Keratinocyte (primary cell): Measurements from ENCODE around the gene GRM1. TPM values are rescaled to one million over a fixed set of nuclear protein-coding genes. Genes with fewer than 3 reads are reported as not detected.
A peak's percentile ranks its signal among the peaks of the same experiment; 100 is the strongest.

Source experiments
- DNase-seq: peaks from one replicate; pipeline ENCODE4 v3.0.0-alpha.2; 2011; ENCODE audit warnings: low read depth, missing footprints, low spot score
- FAIRE-seq: peaks from 2 replicates; lab custom pipeline; 2011; peaks lifted over from hg19 to GRCh38; lab: Jason Lieb, UNC
- H2AFZ ChIP-seq: 2 replicates; pipeline ENCODE4 v1.6.0; 2012; ENCODE audit warnings: low read length, control low read depth, inconsistent platforms; ENCODE audit not compliant: control insufficient read depth
- H3K27ac ChIP-seq: 2 replicates; pipeline ENCODE4 v1.5.1; 2011; ENCODE audit warnings: low read length; ENCODE audit not compliant: control insufficient read depth, insufficient read depth
- H3K27me3 ChIP-seq: 3 replicates; pipeline ENCODE4 v1.6.0; 2011; ENCODE audit warnings: low read length; ENCODE audit not compliant: control insufficient read depth, insufficient read depth; ENCODE audit errors: extremely low read depth
- H3K36me3 ChIP-seq, 2 experiments: 2 replicates in 1 of 2; 3 replicates in 1 of 2; pipeline ENCODE4 v1.5.1; 2011; ENCODE audit warnings: low read length in 2 of 2, mild to moderate bottlenecking in 1 of 2; ENCODE audit not compliant: control insufficient read depth in 2 of 2, insufficient read depth in 2 of 2; ENCODE audit errors: extremely low read depth in 1 of 2
- H3K4me1 ChIP-seq: 3 replicates; pipeline ENCODE4 v1.5.1; 2011; ENCODE audit warnings: low read length; ENCODE audit not compliant: control insufficient read depth, insufficient read depth; ENCODE audit errors: extremely low read depth
- H3K4me2 ChIP-seq: 3 replicates; pipeline ENCODE4 v1.6.0; 2011; ENCODE audit warnings: low read depth, low read length; ENCODE audit not compliant: control insufficient read depth, insufficient read depth; ENCODE audit errors: extremely low read depth
- H3K4me3 ChIP-seq, 3 experiments: fragments of 200-600 bp in 1 of 3; sonication (generic) in 1 of 3; 2 replicates in 2 of 3; 3 replicates in 1 of 3; pipeline ENCODE4 v1.5.1; 2011 to 2016; ENCODE audit warnings: low read length in 3 of 3, mild to moderate bottlenecking in 3 of 3, control low read depth in 2 of 3, inconsistent platforms in 1 of 3, low read depth in 1 of 3, mixed read lengths in 1 of 3, mixed run types in 1 of 3, moderate library complexity in 1 of 3; ENCODE audit not compliant: control insufficient read depth in 2 of 3, insufficient read depth in 2 of 3; ENCODE audit errors: extremely low read depth in 1 of 3
- H3K79me2 ChIP-seq: 2 replicates; pipeline ENCODE4 v1.6.0; 2012; ENCODE audit warnings: low read length; ENCODE audit not compliant: control insufficient read depth, insufficient read depth
- H3K9ac ChIP-seq: 3 replicates; pipeline ENCODE4 v1.6.0; 2011; ENCODE audit warnings: low read length; ENCODE audit not compliant: control insufficient read depth, insufficient read depth; ENCODE audit errors: extremely low read depth
- H3K9me1 ChIP-seq: 3 replicates; pipeline ENCODE4 v1.6.0; 2011; ENCODE audit warnings: low read length; ENCODE audit not compliant: control insufficient read depth, insufficient read depth; ENCODE audit errors: extremely low read depth
- H3K9me3 ChIP-seq: 2 replicates; pipeline ENCODE4 v1.5.1; 2012; ENCODE audit warnings: low read depth, low read length; ENCODE audit not compliant: control insufficient read depth
- H4K20me1 ChIP-seq: 3 replicates; pipeline ENCODE4 v1.6.0; 2011; ENCODE audit warnings: low read length; ENCODE audit not compliant: control insufficient read depth, insufficient read depth; ENCODE audit errors: extremely low read depth
- EZH2 ChIP-seq: IDR thresholded peaks from one replicate; pipeline ENCODE4 v1.6.1; 2012; ENCODE audit warnings: inconsistent platforms, mild to moderate bottlenecking, low read length, moderate library complexity
- dilution Hi-C: fragments of 300-500 bp; cut with MboI; formaldehyde crosslinking; loops from one replicate; pipeline ENCODE4 v1.7.0; 2020; ENCODE audit warnings: low sequenced_read_pairs; ENCODE audit not compliant: extremely low pct_ligation_motif_present
- polyA plus RNA-seq, 5 experiments: library from polyadenylated mRNA; depleted of rRNA in 3 of 5; stranded (reverse) in 3 of 5; stranded (forward) in 1 of 5; unstranded in 1 of 5; fragments of >200 nt; gene quantifications; 1 replicate in 1 of 5; 2 replicates in 3 of 5; 3 replicates in 1 of 5; pipeline versions ENCODE4 v1.2.1 to v1.2.3, GENCODE V29; 2011 to 2012; ENCODE audit warnings: missing spikeins in 2 of 5, low read depth in 1 of 5, low replicate concordance in 1 of 5
- TF ChIP-seq, protein P1 (sequence below), 3 experiments: IDR thresholded peaks in 1 of 3; conservative IDR thresholded peaks in 1 of 3; optimal IDR thresholded peaks in 1 of 3; 2 replicates in 2 of 3; 3 replicates in 1 of 3; pipeline versions ENCODE3 to v1.5.1; 2011; ENCODE audit warnings: low read length in 3 of 3, mild to moderate bottlenecking in 3 of 3, moderate library complexity in 2 of 3, control low read depth in 1 of 3, inconsistent platforms in 1 of 3; ENCODE audit not compliant: insufficient read depth in 2 of 3; ENCODE audit errors: extremely low read depth in 1 of 3

The GRM1 gene
- polyA plus RNA-seq, 1 donor (not counting 4 experiments of a cell fraction or from before 2014, with no cell fraction given) = not detected

DNA sequence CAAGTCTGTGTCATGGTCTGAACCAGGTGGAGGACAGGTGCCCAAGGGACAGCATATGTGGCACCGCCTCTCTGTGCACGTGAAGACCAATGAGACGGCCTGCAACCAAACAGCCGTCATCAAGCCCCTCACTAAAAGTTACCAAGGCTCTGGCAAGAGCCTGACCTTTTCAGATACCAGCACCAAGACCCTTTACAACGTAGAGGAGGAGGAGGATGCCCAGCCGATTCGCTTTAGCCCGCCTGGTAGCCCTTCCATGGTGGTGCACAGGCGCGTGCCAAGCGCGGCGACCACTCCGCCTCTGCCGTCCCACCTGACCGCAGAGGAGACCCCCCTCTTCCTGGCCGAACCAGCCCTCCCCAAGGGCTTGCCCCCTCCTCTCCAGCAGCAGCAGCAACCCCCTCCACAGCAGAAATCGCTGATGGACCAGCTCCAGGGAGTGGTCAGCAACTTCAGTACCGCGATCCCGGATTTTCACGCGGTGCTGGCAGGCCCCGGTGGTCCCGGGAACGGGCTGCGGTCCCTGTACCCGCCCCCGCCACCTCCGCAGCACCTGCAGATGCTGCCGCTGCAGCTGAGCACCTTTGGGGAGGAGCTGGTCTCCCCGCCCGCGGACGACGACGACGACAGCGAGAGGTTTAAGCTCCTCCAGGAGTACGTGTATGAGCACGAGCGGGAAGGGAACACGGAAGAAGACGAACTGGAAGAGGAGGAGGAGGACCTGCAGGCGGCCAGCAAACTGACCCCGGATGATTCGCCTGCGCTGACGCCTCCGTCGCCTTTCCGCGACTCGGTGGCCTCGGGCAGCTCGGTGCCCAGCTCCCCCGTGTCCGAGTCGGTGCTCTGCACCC, 405.2 kb downstream of the GRM1 start:
- Histone ChIP-seq H3K9me1 (no peaks in the 10 kb centered on the region), H3K36me3 (no peaks in the 10 kb centered on the region), H3K27ac (no peak overlapping the region), H3K4me2 (peak overlapping the region; percentile 52), H3K27me3 (peaks cover 17% of the 10 kb centered on the region), H3K4me1 (no peaks in the 10 kb centered on the region), H3K9ac (no peak overlapping the region), H2AFZ (peak overlapping the region; percentile 71), H3K4me3 (no peak overlapping the region), H3K9me3 (no peaks in the 10 kb centered on the region), H4K20me1 (no peaks in the 10 kb centered on the region), H3K79me2 (no peaks in the 10 kb centered on the region)
- TF ChIP-seq EZH2 = no peak
- TF ChIP-seq, protein P1, sequence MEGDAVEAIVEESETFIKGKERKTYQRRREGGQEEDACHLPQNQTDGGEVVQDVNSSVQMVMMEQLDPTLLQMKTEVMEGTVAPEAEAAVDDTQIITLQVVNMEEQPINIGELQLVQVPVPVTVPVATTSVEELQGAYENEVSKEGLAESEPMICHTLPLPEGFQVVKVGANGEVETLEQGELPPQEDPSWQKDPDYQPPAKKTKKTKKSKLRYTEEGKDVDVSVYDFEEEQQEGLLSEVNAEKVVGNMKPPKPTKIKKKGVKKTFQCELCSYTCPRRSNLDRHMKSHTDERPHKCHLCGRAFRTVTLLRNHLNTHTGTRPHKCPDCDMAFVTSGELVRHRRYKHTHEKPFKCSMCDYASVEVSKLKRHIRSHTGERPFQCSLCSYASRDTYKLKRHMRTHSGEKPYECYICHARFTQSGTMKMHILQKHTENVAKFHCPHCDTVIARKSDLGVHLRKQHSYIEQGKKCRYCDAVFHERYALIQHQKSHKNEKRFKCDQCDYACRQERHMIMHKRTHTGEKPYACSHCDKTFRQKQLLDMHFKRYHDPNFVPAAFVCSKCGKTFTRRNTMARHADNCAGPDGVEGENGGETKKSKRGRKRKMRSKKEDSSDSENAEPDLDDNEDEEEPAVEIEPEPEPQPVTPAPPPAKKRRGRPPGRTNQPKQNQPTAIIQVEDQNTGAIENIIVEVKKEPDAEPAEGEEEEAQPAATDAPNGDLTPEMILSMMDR (optimal IDR thresholded peaks at IDR 0.05 in 1 of 3, IDR thresholded peaks at IDR 0.05 in 1 of 3, conservative IDR thresholded peaks at IDR 0.05 in 1 of 3; ENCODE audit: extremely low read depth in 1 of 3, insufficient read depth in 2 of 3, low read length in 3 of 3) = no peak
- DNase-seq (no peak), FAIRE-seq (no peak)
- dilution Hi-C loops = no loop called here

DNA sequence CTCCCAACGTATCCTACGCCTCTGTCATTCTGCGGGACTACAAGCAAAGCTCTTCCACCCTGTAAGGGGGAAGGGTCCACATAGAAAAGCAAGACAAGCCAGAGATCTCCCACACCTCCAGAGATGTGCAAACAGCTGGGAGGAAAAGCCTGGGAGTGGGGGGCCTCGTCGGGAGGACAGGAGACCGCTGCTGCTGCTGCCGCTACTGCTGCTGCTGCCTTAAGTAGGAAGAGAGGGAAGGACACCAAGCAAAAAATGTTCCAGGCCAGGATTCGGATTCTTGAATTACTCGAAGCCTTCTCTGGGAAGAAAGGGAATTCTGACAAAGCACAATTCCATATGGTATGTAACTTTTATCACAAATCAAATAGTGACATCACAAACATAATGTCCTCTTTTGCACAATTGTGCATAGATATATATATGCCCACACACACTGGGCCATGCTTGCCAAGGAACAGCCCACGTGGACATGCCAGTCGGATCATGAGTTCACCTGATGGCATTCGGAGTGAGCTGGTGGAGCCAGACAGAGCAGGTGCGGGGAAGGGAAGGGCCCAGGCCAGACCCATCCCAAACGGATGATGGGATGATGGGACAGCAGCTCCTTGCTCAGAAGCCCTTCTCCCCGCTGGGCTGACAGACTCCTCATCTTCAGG, 406.0 kb downstream of the GRM1 start:
- H2AFZ ChIP-seq = peak overlapping the region; percentile 71
- no peaks in the 10 kb centered on the region for H3K36me3 ChIP-seq
- no peaks in the 10 kb centered on the region for H3K9me3 ChIP-seq
- H3K9ac ChIP-seq = no peak overlapping the region
- no peaks in the 10 kb centered on the region for H3K9me1 ChIP-seq
- H3K79me2 ChIP-seq = no peaks in the 10 kb centered on the region
- H4K20me1 ChIP-seq = no peaks in the 10 kb centered on the region
- H3K4me3 ChIP-seq = no peak overlapping the region
- peak overlapping the region; percentile 52 for H3K4me2 ChIP-seq
- dilution Hi-C loops = no loop called here
- no peak for FAIRE-seq
- H3K27me3 ChIP-seq = peaks cover 17% of the 10 kb centered on the region
- no peak for TF ChIP-seq EZH2
- TF ChIP-seq, protein P1 (optimal IDR thresholded peaks at IDR 0.05 in 1 of 3, IDR thresholded peaks at IDR 0.05 in 1 of 3, conservative IDR thresholded peaks at IDR 0.05 in 1 of 3; ENCODE audit: extremely low read depth in 1 of 3, insufficient read depth in 2 of 3, low read length in 3 of 3) = no peak
- no peak overlapping the region for H3K27ac ChIP-seq
- no peaks in the 10 kb centered on the region for H3K4me1 ChIP-seq
- no peak for DNase-seq
